T-cell (primary cell): Measurements from ENCODE around the gene PLXND1. TPM values are rescaled to one million over a fixed set of nuclear protein-coding genes. Genes with fewer than 3 reads are reported as not detected.
A peak's percentile ranks its signal among the peaks of the same experiment; 100 is the strongest.

ENCODE experiments used
- ATAC-seq, 4 experiments: fragments of 200-7000 bp in 3 of 4; fragments of 150-1000 bp in 1 of 4; cut with Tn5 transposase; replicated peaks in 1 of 4; 1 replicate in 3 of 4; 2 replicates in 1 of 4; pipeline ENCODE4 v1.10.0; 2021; ENCODE audit warnings: moderate library complexity in 3 of 4, mild to moderate bottlenecking in 2 of 4, moderate number of reproducible peaks in 1 of 4
- CTCF ChIA-PET, 2 donors: fragments of 300-600 bp; sonication (Branson Sonifier 250); formaldehyde crosslinking; loops; one replicate each; lab custom pipeline; 2022; ENCODE audit warnings: antibody characterized with exemption in 2 of 2; lab: Charles Lee
- POLR2A ChIA-PET, 2 donors: fragments of 300-600 bp; sonication (Branson Sonifier 250); formaldehyde crosslinking; loops; one replicate each; lab custom pipeline; 2022; ENCODE audit warnings: antibody characterized with exemption in 2 of 2; lab: Charles Lee
- DNase-seq, 35 experiments: peaks; one replicate each; pipeline versions ENCODE4 v3.0.0 to v3.0.0-alpha.2; 2013 to 2023
- H3K27ac ChIP-seq: one replicate; pipeline ENCODE4 v1.5.1; 2013; ENCODE audit warnings: low read length
- H3K27me3 ChIP-seq, 2 experiments: replicated peaks in 1 of 2; 1 replicate in 1 of 2; 2 replicates in 1 of 2; pipeline versions ENCODE4 v1.6.1 to v1.7.0; 2013; ENCODE audit warnings: low read length in 1 of 2, mixed read lengths in 1 of 2; ENCODE audit not compliant: control insufficient read depth in 2 of 2, insufficient read depth in 2 of 2; ENCODE audit errors: extremely low read depth in 1 of 2
- H3K36me3 ChIP-seq, 2 donors: 1 replicate in 1 of 2; 2 replicates in 1 of 2; pipeline versions ENCODE4 v1.6.1 to v1.7.0; 2013; ENCODE audit warnings: low read length in 1 of 2; ENCODE audit not compliant: control insufficient read depth in 2 of 2, insufficient read depth in 1 of 2; ENCODE audit errors: extremely low read depth in 1 of 2
- H3K4me1 ChIP-seq, 2 experiments: 1 replicate in 1 of 2; 2 replicates in 1 of 2; pipeline versions ENCODE4 v1.6.1 to v1.7.0; 2013; ENCODE audit warnings: low read length in 2 of 2, mixed read lengths in 1 of 2; ENCODE audit not compliant: insufficient read depth in 2 of 2, control insufficient read depth in 1 of 2; ENCODE audit errors: extremely low read depth in 1 of 2
- H3K4me3 ChIP-seq, 2 donors: 1 replicate in 1 of 2; 2 replicates in 1 of 2; pipeline versions ENCODE4 v1.5.1 to v1.7.0; 2013; ENCODE audit warnings: mild to moderate bottlenecking in 2 of 2, low read length in 1 of 2, moderate library complexity in 1 of 2; ENCODE audit not compliant: control insufficient read depth in 1 of 2; ENCODE audit errors: extremely low read depth in 1 of 2
- H3K9me3 ChIP-seq: 2 replicates; pipeline ENCODE4 v1.7.0; 2013
- H3K27ac Mint-ChIP-seq, 2 donors: one replicate each; pipeline ENCODE4 v1.8.0; 2020 to 2021; ENCODE audit warnings: mild to moderate bottlenecking in 2 of 2, mixed read lengths in 2 of 2
- H3K27me3 Mint-ChIP-seq, 2 donors: one replicate each; pipeline ENCODE4 v1.8.0; 2021 to 2022; ENCODE audit warnings: mixed read lengths in 2 of 2
- H3K36me3 Mint-ChIP-seq: one replicate; pipeline ENCODE4 v1.8.0; 2021; ENCODE audit warnings: mixed read lengths
- H3K4me1 Mint-ChIP-seq, 3 donors: one replicate each; pipeline ENCODE4 v1.8.0; 2020 to 2022; ENCODE audit warnings: mixed read lengths in 3 of 3, mild to moderate bottlenecking in 1 of 3
- H3K4me3 Mint-ChIP-seq, 3 donors: one replicate each; pipeline ENCODE4 v1.8.0; 2020 to 2022; ENCODE audit warnings: mild to moderate bottlenecking in 3 of 3, mixed read lengths in 3 of 3, moderate library complexity in 3 of 3
- H3K9me3 Mint-ChIP-seq, 3 donors: one replicate each; pipeline ENCODE4 v1.8.0; 2020 to 2022; ENCODE audit warnings: mixed read lengths in 3 of 3
- WGBS: methylation state at CpG from one replicate; pipeline ENCODE4 v1.1.5; 2013; ENCODE audit warnings: missing lambda C conversion rate; ENCODE audit not compliant: insufficient coverage; 5-methylcytosine and 5-hydroxymethylcytosine counted together
- total RNA-seq, 35 experiments: library from RNA in 6 of 35; stranded (reverse) in 6 of 35; fragments of 120-200 nt in 1 of 35; gene quantifications; one replicate each; pipeline versions ENCODE4 v1.2.1 to v1.2.4 and lab custom pipeline; 2013 to 2026

PLXND1 gene
- total RNA-seq, 5 donors from 2014 or later (not counting 1 experiment from before 2014, with no cell fraction given): 13.6 to 53.3 (median 44.9) TPM

GRCh38 chr3:129602309-129602708 lies 4.2 kb downstream of the PLXND1 start:
- peaks cover 6 to 9% of the 10 kb centered on the region in 2 donors for H3K27me3 Mint-ChIP-seq

DNA sequence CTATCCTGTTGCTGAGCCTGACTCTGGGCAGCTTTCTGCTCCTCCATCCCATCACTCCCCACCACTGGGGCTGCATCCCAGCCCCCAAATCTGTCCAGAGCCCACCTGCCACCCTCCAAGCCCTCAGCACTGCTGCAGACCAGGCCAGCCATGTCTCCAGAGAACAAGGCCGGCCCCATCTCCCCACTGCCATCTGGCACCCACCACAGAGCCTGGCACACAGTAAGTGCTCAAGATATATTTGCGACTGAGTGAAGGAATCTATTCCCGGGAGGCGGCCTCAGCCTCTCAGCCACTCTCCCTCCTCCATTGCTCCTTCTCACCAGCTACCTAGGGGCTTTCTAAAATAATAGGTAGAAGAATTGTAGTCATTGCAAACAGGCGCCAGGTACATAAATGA lies 4.8 kb downstream of the PLXND1 start:
- DNase-seq (no peak), ATAC-seq (no peak)
- Histone ChIP-seq H3K27ac (no peak overlapping the region), H3K27me3 (peaks cover 0 to 33% of the 10 kb centered on the region in 2 experiments), H3K4me1 (peaks cover 4 to 42% of the 10 kb centered on the region in 2 experiments), H3K4me3 (no peak overlapping the region), H3K9me3 (no peaks in the 10 kb centered on the region), H3K36me3 (no peaks in the 10 kb centered on the region)
- Mint-ChIP-seq H3K27me3 (peaks cover 6 to 9% of the 10 kb centered on the region in 2 donors), H3K4me3 (no peak overlapping the region), H3K36me3 (no peaks in the 10 kb centered on the region), H3K4me1 (peaks cover 13 to 47% (median 36%) of the 10 kb centered on the region in 3 donors), H3K9me3 (no peaks in the 10 kb centered on the region), H3K27ac (peak overlapping the region in 1 of 2 donors; percentile 44)
- ChIA-PET CTCF (no interaction called here), POLR2A (no interaction called here)
- no CpG with 5 or more reads among the region's 5 CpGs for WGBS

More at GRCh38 chr3:129602309-129602708, 4.2 kb downstream of the PLXND1 start:
- H3K27ac ChIP-seq: no peak overlapping the region
- H3K4me1 ChIP-seq: peaks cover 2 to 42% of the 10 kb centered on the region in 2 experiments
- ATAC-seq (no peak), DNase-seq (no peak)
- Mint-ChIP-seq H3K4me3 (no peak overlapping the region), H3K36me3 (no peaks in the 10 kb centered on the region), H3K4me1 (peaks cover 19 to 49% (median 39%) of the 10 kb centered on the region in 3 donors), H3K9me3 (no peaks in the 10 kb centered on the region), H3K27ac (no peak overlapping the region)
- ChIA-PET CTCF (no interaction called here), POLR2A (no interaction called here)
- 91% methylated on average over 6 of the region's 11 CpGs for WGBS
- H3K36me3 ChIP-seq: no peaks in the 10 kb centered on the region
- H3K9me3 ChIP-seq: no peaks in the 10 kb centered on the region
- H3K27me3 ChIP-seq: peaks cover 0 to 34% of the 10 kb centered on the region in 2 experiments
- no peak overlapping the region for H3K4me3 ChIP-seq

DNA sequence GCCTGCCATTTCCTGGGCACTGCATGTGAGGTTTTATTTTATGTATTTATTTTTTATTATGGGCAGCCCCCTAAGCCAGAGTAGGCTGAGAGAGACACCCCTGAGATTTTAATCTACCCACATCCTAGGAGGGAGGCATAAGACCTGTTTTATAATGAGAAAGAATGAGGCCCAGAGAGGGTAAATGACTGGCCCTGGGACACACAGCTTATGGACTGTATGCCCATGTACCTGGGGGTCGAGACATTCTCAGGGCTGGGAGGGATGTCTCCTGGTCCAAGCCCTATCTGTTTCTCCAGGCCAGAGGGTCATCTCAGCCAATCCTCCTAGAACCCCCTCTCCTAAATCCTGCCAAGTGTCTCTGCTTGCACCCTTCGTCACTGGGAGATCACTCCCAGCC lies 6.1 kb downstream of the PLXND1 start:
- 87% methylated on average over 2 of the region's 2 CpGs for WGBS
- CTCF ChIA-PET: no interaction called here
- no peak for DNase-seq

GRCh38 chr3:129599607-129600006 lies 6.9 kb downstream of the PLXND1 start:
- no peaks in the 10 kb centered on the region for H3K9me3 Mint-ChIP-seq
- Histone ChIP-seq H3K36me3 (no peaks in the 10 kb centered on the region), H3K27me3 (peaks cover 0 to 35% of the 10 kb centered on the region in 2 experiments), H3K4me3 (no peak overlapping the region), H3K9me3 (no peaks in the 10 kb centered on the region), H3K4me1 (peaks cover 3 to 47% of the 10 kb centered on the region in 2 experiments), H3K27ac (no peak overlapping the region)
- DNase-seq (peak in 1 of 35 experiments; percentile 43), ATAC-seq (no peak)
- POLR2A ChIA-PET: no interaction called here
- peaks cover 1 to 5% of the 10 kb centered on the region in 2 donors for H3K27me3 Mint-ChIP-seq
- H3K4me3 Mint-ChIP-seq: no peak overlapping the region
- 62% methylated on average over 4 of the region's 5 CpGs for WGBS
- H3K27ac Mint-ChIP-seq: peak overlapping the region in 1 of 2 donors; percentile 48
- H3K36me3 Mint-ChIP-seq: no peaks in the 10 kb centered on the region
- peaks cover 7 to 51% (median 35%) of the 10 kb centered on the region in 3 donors for H3K4me1 Mint-ChIP-seq
- CTCF ChIA-PET: no interaction called here

More for the DNA sequence above, 6.1 kb downstream of the PLXND1 start:
- Histone ChIP-seq H3K4me3 (no peak overlapping the region), H3K4me1 (peaks cover 4 to 47% of the 10 kb centered on the region in 2 experiments), H3K27ac (no peak overlapping the region), H3K27me3 (peaks cover 0 to 39% of the 10 kb centered on the region in 2 experiments), H3K9me3 (no peaks in the 10 kb centered on the region), H3K36me3 (no peaks in the 10 kb centered on the region)
- ATAC-seq: no peak
- H3K9me3 Mint-ChIP-seq: no peaks in the 10 kb centered on the region
- H3K27me3 Mint-ChIP-seq: peaks cover 3 to 5% of the 10 kb centered on the region in 2 donors
- peaks cover 8 to 48% (median 33%) of the 10 kb centered on the region in 3 donors for H3K4me1 Mint-ChIP-seq
- H3K4me3 Mint-ChIP-seq: no peak overlapping the region
- H3K36me3 Mint-ChIP-seq: no peaks in the 10 kb centered on the region
- H3K27ac Mint-ChIP-seq: no peak overlapping the region
- POLR2A ChIA-PET: no interaction called here

GRCh38 chr3:129599073-129599472 lies 7.4 kb downstream of the PLXND1 start:
- WGBS: 97% methylated on average over 19 of the region's 19 CpGs
- H3K36me3 Mint-ChIP-seq: no peaks in the 10 kb centered on the region
- Histone ChIP-seq H3K36me3 (no peaks in the 10 kb centered on the region), H3K4me1 (peaks cover 5 to 49% of the 10 kb centered on the region in 2 experiments), H3K9me3 (no peaks in the 10 kb centered on the region), H3K27ac (no peak overlapping the region), H3K27me3 (peaks cover 0 to 33% of the 10 kb centered on the region in 2 experiments), H3K4me3 (no peak overlapping the region)
- H3K4me3 Mint-ChIP-seq: no peak overlapping the region
- peak overlapping the region in 1 of 2 donors; percentile 48 for H3K27ac Mint-ChIP-seq
- ATAC-seq: no peak
- H3K9me3 Mint-ChIP-seq: no peaks in the 10 kb centered on the region
- no peak for DNase-seq
- ChIA-PET CTCF (no interaction called here), POLR2A (no interaction called here)
- peaks cover 10 to 51% (median 37%) of the 10 kb centered on the region in 3 donors for H3K4me1 Mint-ChIP-seq
- peaks cover 0 to 3% of the 10 kb centered on the region in 2 donors for H3K27me3 Mint-ChIP-seq

- H3K4me1 Mint-ChIP-seq: peaks cover 11 to 54% (median 40%) of the 10 kb centered on the region in 3 donors
- no peaks in the 10 kb centered on the region for H3K27me3 Mint-ChIP-seq
- no peak overlapping the region for H3K27ac ChIP-seq
- peaks cover 10 to 55% of the 10 kb centered on the region in 2 experiments for H3K4me1 ChIP-seq
- no peaks in the 10 kb centered on the region for H3K9me3 Mint-ChIP-seq
- no peak overlapping the region for H3K4me3 ChIP-seq
- no peaks in the 10 kb centered on the region for H3K9me3 ChIP-seq
- 91% methylated on average over 8 of the region's 11 CpGs for WGBS
- peaks cover 0 to 27% of the 10 kb centered on the region in 2 experiments for H3K27me3 ChIP-seq
- ATAC-seq (no peak), DNase-seq (no peak)
- H3K36me3 Mint-ChIP-seq: no peaks in the 10 kb centered on the region
- H3K36me3 ChIP-seq: no peaks in the 10 kb centered on the region
- H3K4me3 Mint-ChIP-seq: no peak overlapping the region
- ChIA-PET CTCF (no interaction called here), POLR2A (no interaction called here)
- H3K27ac Mint-ChIP-seq: peak overlapping the region in 1 of 2 donors; percentile 11
These were observed 8.0 kb downstream of the PLXND1 start for GRCh38 chr3:129598484-129598883.
